Mesenchymal stem cell (in vitro differentiated cells and primary cell): ENCODE data around the gene DBH.

Source experiments
- DNase-seq: peaks from one replicate; pipeline ENCODE4 v3.0.0-alpha.2; 2013
- H2AFZ ChIP-seq: one replicate; pipeline ENCODE4 v1.6.1; 2013; ENCODE audit warnings: low read depth, mild to moderate bottlenecking, control low read depth, inconsistent platforms, low read length, moderate library complexity
- H2AK5ac ChIP-seq: 2 replicates; pipeline ENCODE4 v1.6.1; 2013; ENCODE audit warnings: low read length, moderate library complexity, mild to moderate bottlenecking, inconsistent platforms; ENCODE audit not compliant: severe bottlenecking
- H2BK120ac ChIP-seq: one replicate; pipeline ENCODE4 v1.6.1; 2013; ENCODE audit warnings: low read depth, mild to moderate bottlenecking, inconsistent platforms, low read length, moderate library complexity
- H2BK12ac ChIP-seq, 2 experiments: one replicate each; pipeline ENCODE4 v1.6.1; 2013; ENCODE audit warnings: inconsistent platforms in 2 of 2, low read length in 2 of 2, mild to moderate bottlenecking in 2 of 2, moderate library complexity in 2 of 2, control low read depth in 1 of 2
- H2BK15ac ChIP-seq: one replicate; pipeline ENCODE4 v1.6.1; 2013; ENCODE audit warnings: mild to moderate bottlenecking, low read depth, inconsistent platforms; ENCODE audit not compliant: poor library complexity, severe bottlenecking
- H2BK5ac ChIP-seq: 2 replicates; pipeline ENCODE4 v1.6.1; 2013; ENCODE audit warnings: low read depth, mild to moderate bottlenecking, low read length, control low read depth, inconsistent platforms; ENCODE audit not compliant: poor library complexity, severe bottlenecking
- H3K14ac ChIP-seq, 2 experiments: one replicate each; pipeline ENCODE4 v1.6.1; 2013; ENCODE audit warnings: inconsistent platforms in 2 of 2, low read length in 2 of 2, control low read depth in 1 of 2, mild to moderate bottlenecking in 1 of 2, moderate library complexity in 1 of 2
- H3K18ac ChIP-seq, 2 experiments: one replicate each; pipeline ENCODE4 v1.6.1; 2013; ENCODE audit warnings: inconsistent platforms in 2 of 2, low read length in 2 of 2, control low read depth in 1 of 2, low read depth in 1 of 2, mild to moderate bottlenecking in 1 of 2
- H3K23ac ChIP-seq, 2 experiments: one replicate each; pipeline ENCODE4 v1.6.1; 2013; ENCODE audit warnings: inconsistent platforms in 2 of 2, low read length in 2 of 2, mild to moderate bottlenecking in 2 of 2, moderate library complexity in 2 of 2, control low read depth in 1 of 2
- H3K27ac ChIP-seq: 2 replicates; pipeline ENCODE4 v1.5.1; 2013; ENCODE audit warnings: mild to moderate bottlenecking, moderate library complexity, low read length, control low read depth, inconsistent platforms; ENCODE audit not compliant: poor library complexity, severe bottlenecking
- H3K27me3 ChIP-seq, 2 experiments: 2 replicates each; pipeline versions ENCODE4 v1.6.1 to v1.7.0; 2013; ENCODE audit warnings: low read length in 2 of 2, mild to moderate bottlenecking in 2 of 2, moderate library complexity in 2 of 2, control low read depth in 1 of 2, inconsistent platforms in 1 of 2; ENCODE audit not compliant: control insufficient read depth in 1 of 2, insufficient read depth in 1 of 2
- H3K36me3 ChIP-seq, 2 experiments: 2 replicates each; pipeline versions ENCODE4 v1.6.1 to v1.7.0; 2013; ENCODE audit warnings: low read length in 2 of 2, control low read depth in 1 of 2, inconsistent platforms in 1 of 2, low read depth in 1 of 2, mild to moderate bottlenecking in 1 of 2; ENCODE audit not compliant: insufficient read depth in 2 of 2, control insufficient read depth in 1 of 2
- H3K4ac ChIP-seq, 2 experiments: one replicate each; pipeline ENCODE4 v1.6.1; 2013; ENCODE audit warnings: inconsistent platforms in 2 of 2, low read length in 2 of 2, mild to moderate bottlenecking in 2 of 2, moderate library complexity in 2 of 2, control low read depth in 1 of 2, low read depth in 1 of 2
- H3K4me1 ChIP-seq: 2 replicates; pipeline ENCODE4 v1.6.1; 2013; ENCODE audit warnings: low read depth, low read length, control low read depth; ENCODE audit not compliant: control insufficient read depth, insufficient read depth
- H3K4me2 ChIP-seq: 2 replicates; pipeline ENCODE4 v1.6.1; 2013; ENCODE audit warnings: low read length, mild to moderate bottlenecking, inconsistent platforms; ENCODE audit not compliant: poor library complexity, severe bottlenecking
- H3K4me3 ChIP-seq, 2 experiments: 2 replicates each; pipeline versions ENCODE4 v1.5.1 to v1.7.0; 2013; ENCODE audit warnings: low read length in 2 of 2, mild to moderate bottlenecking in 2 of 2, control low read depth in 1 of 2, low read depth in 1 of 2; ENCODE audit not compliant: insufficient read depth in 1 of 2
- H3K79me1 ChIP-seq: replicated peaks from 2 replicates; pipeline ENCODE4 v1.6.1; 2013; ENCODE audit warnings: mild to moderate bottlenecking, control low read depth, low read length, inconsistent platforms; ENCODE audit not compliant: poor library complexity, severe bottlenecking
- H3K9ac ChIP-seq: 2 replicates; pipeline ENCODE4 v1.7.0; 2013; ENCODE audit warnings: mild to moderate bottlenecking, low read length, moderate library complexity
- H3K9me3 ChIP-seq: 2 replicates; pipeline ENCODE4 v1.7.0; 2013; ENCODE audit warnings: mild to moderate bottlenecking, low read length; ENCODE audit not compliant: control insufficient read depth
- H4K8ac ChIP-seq: one replicate; pipeline ENCODE4 v1.6.1; 2013; ENCODE audit warnings: inconsistent platforms, mild to moderate bottlenecking, low read length, moderate library complexity
- H4K91ac ChIP-seq: one replicate; pipeline ENCODE4 v1.6.1; 2013; ENCODE audit warnings: mild to moderate bottlenecking, low read length, inconsistent platforms
- WGBS: methylation state at CpG from one replicate; pipeline ENCODE4 v1.1.7; 2013; ENCODE audit warnings: mixed read lengths; 5-methylcytosine and 5-hydroxymethylcytosine counted together

Gene DBH

GRCh38 chr9:133681658-133682306 is 45.6 kb downstream of the DBH start:
- Histone ChIP-seq H3K4me2 (no peak overlapping the region), H2BK12ac (peak overlapping the region in 1 of 2 experiments; percentile 4), H3K9ac (no peak overlapping the region), H4K91ac (no peak overlapping the region), H2AFZ (no peak overlapping the region), H4K8ac (no peak overlapping the region), H3K4me1 (peaks cover 5% of the 10 kb centered on the region), H2AK5ac (no peak overlapping the region), H3K27ac (no peak overlapping the region), H3K9me3 (no peaks in the 10 kb centered on the region), H3K4ac (no peak overlapping the region), H2BK5ac (no peak overlapping the region), H2BK15ac (no peak overlapping the region), H3K27me3 (peaks cover 26 to 86% of the 10 kb centered on the region in 2 experiments), H3K14ac (no peak overlapping the region), H3K36me3 (no peaks in the 10 kb centered on the region), H3K18ac (peak overlapping the region in 1 of 2 experiments; percentile 1), H2BK120ac (no peak overlapping the region), H3K4me3 (no peak overlapping the region), H3K79me1 (no peaks in the 10 kb centered on the region), H3K23ac (no peak overlapping the region)
- no peak for DNase-seq
- WGBS = 95% methylated on average over 35 of the region's 35 CpGs

GRCh38 chr9:133682818-133683585 is 46.8 kb downstream of the DBH start:
- H3K36me3 ChIP-seq = no peaks in the 10 kb centered on the region
- peak overlapping the region in 1 of 2 experiments; percentile 37 for H3K14ac ChIP-seq
- H3K4me3 ChIP-seq = no peak overlapping the region
- no peak overlapping the region for H2AFZ ChIP-seq
- H3K27ac ChIP-seq = no peak overlapping the region
- peaks cover 5% of the 10 kb centered on the region for H3K4me1 ChIP-seq
- H3K79me1 ChIP-seq = no peaks in the 10 kb centered on the region
- peak overlapping the region; percentile 56 for H2BK15ac ChIP-seq
- DNase-seq = no peak
- H3K27me3 ChIP-seq = peaks cover 14 to 74% of the 10 kb centered on the region in 2 experiments
- peak overlapping the region; percentile 77 for H4K91ac ChIP-seq
- peak overlapping the region; percentile 67 for H4K8ac ChIP-seq
- H3K4me2 ChIP-seq = no peak overlapping the region
- H2BK12ac ChIP-seq = peak overlapping the region in 1 of 2 experiments; percentile 92
- no peak overlapping the region for H3K23ac ChIP-seq
- no peaks in the 10 kb centered on the region for H3K9me3 ChIP-seq
- H2AK5ac ChIP-seq = no peak overlapping the region
- no peak overlapping the region for H2BK5ac ChIP-seq
- no peak overlapping the region for H3K9ac ChIP-seq
- 81% methylated on average over 18 of the region's 20 CpGs for WGBS
- H3K4ac ChIP-seq = peak overlapping the region; percentile 39 to 71
- H2BK120ac ChIP-seq = no peak overlapping the region
- H3K18ac ChIP-seq = peak overlapping the region; percentile 84 to 89

GRCh38 chr9:133683586-133684120 is 47.5 kb downstream of the DBH start:
- Histone ChIP-seq H3K9me3 (no peaks in the 10 kb centered on the region), H4K8ac (peak overlapping the region; percentile 67), H2BK120ac (peak overlapping the region; percentile 45), H3K18ac (peak overlapping the region; percentile 84 to 89), H3K4me3 (no peak overlapping the region), H3K4me1 (peaks cover 5% of the 10 kb centered on the region), H4K91ac (peak overlapping the region; percentile 84), H3K79me1 (no peaks in the 10 kb centered on the region), H2BK15ac (peak overlapping the region; percentile 17), H3K14ac (peak overlapping the region in 1 of 2 experiments; percentile 57), H3K4me2 (no peak overlapping the region), H2AFZ (no peak overlapping the region), H3K27me3 (peaks cover 11 to 68% of the 10 kb centered on the region in 2 experiments), H2BK5ac (no peak overlapping the region), H3K27ac (no peak overlapping the region), H3K23ac (peak overlapping the region in 1 of 2 experiments; percentile 24), H3K4ac (peak overlapping the region in 1 of 2 experiments; percentile 71), H3K9ac (no peak overlapping the region), H3K36me3 (no peaks in the 10 kb centered on the region), H2AK5ac (no peak overlapping the region), H2BK12ac (peak overlapping the region in 1 of 2 experiments; percentile 92)
- WGBS = 15% methylated on average over 19 of the region's 19 CpGs
- DNase-seq = peak; percentile 65
